ENCODE data around the gene GAS5.

DNA sequence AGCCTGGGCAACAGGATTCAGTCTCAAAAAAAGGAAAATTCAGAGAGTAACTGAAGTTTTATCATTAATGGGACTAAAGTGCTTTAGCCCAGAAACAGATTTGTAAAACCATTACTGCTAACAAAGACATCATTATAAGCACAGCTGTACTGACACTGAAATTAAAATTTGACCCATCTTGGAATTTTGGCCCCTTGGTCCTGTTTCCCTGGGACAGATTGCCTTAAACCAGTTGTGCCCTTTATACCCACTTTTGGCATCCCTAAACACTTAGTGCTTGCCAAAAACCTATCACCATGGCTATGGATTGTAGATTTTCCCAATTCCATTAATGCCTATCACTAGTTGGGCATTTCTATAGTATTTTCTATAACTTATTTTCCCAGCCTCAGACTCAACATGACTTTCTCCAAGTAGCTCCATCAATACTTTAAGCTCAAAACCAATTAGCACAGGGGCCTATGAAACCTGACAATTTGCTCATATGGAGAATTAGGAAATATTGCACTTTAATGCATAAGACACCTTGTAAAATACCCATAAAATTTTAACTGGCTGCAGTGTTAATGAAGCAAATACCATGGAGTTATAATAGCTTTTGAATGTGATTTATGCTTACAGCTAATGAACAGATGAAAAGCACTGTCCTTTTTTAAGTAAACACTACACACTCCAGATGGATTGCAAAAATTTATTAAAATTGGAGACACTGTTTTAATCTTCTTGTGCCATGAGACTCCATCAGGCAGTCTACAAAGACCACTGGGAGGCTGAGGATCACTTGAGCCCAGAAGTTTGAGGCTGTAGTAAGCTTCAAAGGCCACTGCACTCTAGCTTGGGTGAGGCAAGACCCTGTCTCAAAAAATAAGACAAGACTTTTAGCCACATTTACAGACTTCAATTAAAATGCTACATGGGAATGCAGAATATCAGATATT lies 4.3 kb downstream of the GAS5 start:
- no peak for TF ChIP-seq EZH2 (IDR thresholded peaks at IDR 0.05; ENCODE audit: insufficient read depth, low read length)
- TF ChIP-seq, protein P1, sequence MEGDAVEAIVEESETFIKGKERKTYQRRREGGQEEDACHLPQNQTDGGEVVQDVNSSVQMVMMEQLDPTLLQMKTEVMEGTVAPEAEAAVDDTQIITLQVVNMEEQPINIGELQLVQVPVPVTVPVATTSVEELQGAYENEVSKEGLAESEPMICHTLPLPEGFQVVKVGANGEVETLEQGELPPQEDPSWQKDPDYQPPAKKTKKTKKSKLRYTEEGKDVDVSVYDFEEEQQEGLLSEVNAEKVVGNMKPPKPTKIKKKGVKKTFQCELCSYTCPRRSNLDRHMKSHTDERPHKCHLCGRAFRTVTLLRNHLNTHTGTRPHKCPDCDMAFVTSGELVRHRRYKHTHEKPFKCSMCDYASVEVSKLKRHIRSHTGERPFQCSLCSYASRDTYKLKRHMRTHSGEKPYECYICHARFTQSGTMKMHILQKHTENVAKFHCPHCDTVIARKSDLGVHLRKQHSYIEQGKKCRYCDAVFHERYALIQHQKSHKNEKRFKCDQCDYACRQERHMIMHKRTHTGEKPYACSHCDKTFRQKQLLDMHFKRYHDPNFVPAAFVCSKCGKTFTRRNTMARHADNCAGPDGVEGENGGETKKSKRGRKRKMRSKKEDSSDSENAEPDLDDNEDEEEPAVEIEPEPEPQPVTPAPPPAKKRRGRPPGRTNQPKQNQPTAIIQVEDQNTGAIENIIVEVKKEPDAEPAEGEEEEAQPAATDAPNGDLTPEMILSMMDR (IDR thresholded peaks at IDR 0.05; ENCODE audit: insufficient read depth, low read depth, low read length), result no peak

All from astrocyte (in vitro differentiated cells and primary cell).